Sigmoid colon (tissue), 4 donors: Measurements from ENCODE around the gene KRT39.

Experiments used
- EP300 ChIP-seq, 4 donors: sonication (generic); formaldehyde crosslinking; IDR thresholded peaks; one replicate each; pipeline ENCODE4 v1.6.1; 2017; ENCODE audit warnings: antibody characterized with exemption in 4 of 4
- POLR2A ChIP-seq, 2 donors: fragments of 450-650 bp; IDR thresholded peaks; one replicate each; pipeline ENCODE4 v1.6.1; 2016; ENCODE audit warnings: antibody characterized with exemption in 2 of 2, mild to moderate bottlenecking in 2 of 2, moderate library complexity in 2 of 2
- POLR2AphosphoS5 ChIP-seq, 4 donors: sonication (generic); formaldehyde crosslinking; IDR thresholded peaks; one replicate each; pipeline ENCODE4 v1.6.1; 2017; ENCODE audit warnings: antibody characterized with exemption in 4 of 4
- TF ChIP-seq, protein P1 (sequence below), 4 experiments: fragments of 450-650 bp in 3 of 4; fragments of 200-600 bp in 1 of 4; IDR thresholded peaks; one replicate each; pipeline ENCODE4 v1.5.1; 2016 to 2019; ENCODE audit warnings: antibody characterized with exemption in 4 of 4, mild to moderate bottlenecking in 3 of 4, moderate library complexity in 2 of 4

DNA sequence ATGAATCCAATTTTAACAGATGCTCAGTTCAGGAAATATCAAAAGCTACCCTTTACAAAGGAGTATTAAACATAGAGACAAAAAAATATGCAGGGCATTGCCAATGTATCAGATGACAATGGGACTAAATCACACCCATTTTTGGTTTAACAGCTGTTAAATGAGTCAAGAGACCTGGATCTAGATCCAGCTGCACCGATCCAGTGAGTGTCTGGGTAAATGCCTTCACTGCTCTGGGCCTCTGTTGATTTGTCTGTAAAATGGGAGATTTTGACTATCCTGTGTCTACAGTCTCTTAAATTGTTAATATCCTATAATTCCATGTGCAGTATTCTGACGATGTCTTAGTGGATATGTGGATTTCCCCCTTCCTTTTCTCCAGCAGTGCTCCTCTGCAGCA lies 45.7 kb downstream of the KRT39 start:
- TF ChIP-seq, protein P1, sequence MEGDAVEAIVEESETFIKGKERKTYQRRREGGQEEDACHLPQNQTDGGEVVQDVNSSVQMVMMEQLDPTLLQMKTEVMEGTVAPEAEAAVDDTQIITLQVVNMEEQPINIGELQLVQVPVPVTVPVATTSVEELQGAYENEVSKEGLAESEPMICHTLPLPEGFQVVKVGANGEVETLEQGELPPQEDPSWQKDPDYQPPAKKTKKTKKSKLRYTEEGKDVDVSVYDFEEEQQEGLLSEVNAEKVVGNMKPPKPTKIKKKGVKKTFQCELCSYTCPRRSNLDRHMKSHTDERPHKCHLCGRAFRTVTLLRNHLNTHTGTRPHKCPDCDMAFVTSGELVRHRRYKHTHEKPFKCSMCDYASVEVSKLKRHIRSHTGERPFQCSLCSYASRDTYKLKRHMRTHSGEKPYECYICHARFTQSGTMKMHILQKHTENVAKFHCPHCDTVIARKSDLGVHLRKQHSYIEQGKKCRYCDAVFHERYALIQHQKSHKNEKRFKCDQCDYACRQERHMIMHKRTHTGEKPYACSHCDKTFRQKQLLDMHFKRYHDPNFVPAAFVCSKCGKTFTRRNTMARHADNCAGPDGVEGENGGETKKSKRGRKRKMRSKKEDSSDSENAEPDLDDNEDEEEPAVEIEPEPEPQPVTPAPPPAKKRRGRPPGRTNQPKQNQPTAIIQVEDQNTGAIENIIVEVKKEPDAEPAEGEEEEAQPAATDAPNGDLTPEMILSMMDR (IDR thresholded peaks at IDR 0.05) = no peak
- TF ChIP-seq EP300 (IDR thresholded peaks at IDR 0.05) (no peak), POLR2A (IDR thresholded peaks at IDR 0.05) (no peak), POLR2AphosphoS5 (IDR thresholded peaks at IDR 0.05) (no peak)
